ENCODE results near the gene PACS1. TPM values are rescaled to one million over a fixed set of nuclear protein-coding genes. Genes with fewer than 3 reads are reported as not detected.
A peak's percentile ranks its signal among the peaks of the same experiment; 100 is the strongest.
"Not testable (repeated sequence)": the region's sequence is repeated elsewhere in the genome, so short reads cannot be mapped to it uniquely, and the experiment has no call there.

Gene PACS1
- polyA plus RNA-seq, 2 donors = 16.0 to 24.8 TPM

- Histone ChIP-seq H3K36me3 (ENCODE audit: control insufficient read depth in 2 of 2, insufficient read depth in 2 of 2, low read length in 1 of 2) (peaks cover 0 to 14% of the 10 kb centered on the region in 2 donors), H3K27ac (ENCODE audit: low read depth in 2 of 2, low read length in 1 of 2) (no peak overlapping the region), H3K27me3 (ENCODE audit: control insufficient read depth in 1 of 2, insufficient read depth in 2 of 2, low read length in 2 of 2) (no peaks in the 10 kb centered on the region), H3K9me3 (ENCODE audit: control insufficient read depth in 2 of 2, insufficient read depth in 1 of 2, low read depth in 1 of 2, low read length in 1 of 2) (no peaks in the 10 kb centered on the region), H3K4me1 (ENCODE audit: control insufficient read depth in 2 of 2, insufficient read depth in 2 of 2, low read length in 1 of 2) (peaks cover 0 to 10% of the 10 kb centered on the region in 2 donors), H3K4me3 (ENCODE audit: low read depth in 1 of 2, low read length in 2 of 2) (no peak overlapping the region)
- WGBS, 2 donors = 83 to 86% methylated on average over 3 of the region's 3 CpGs
Observed at GRCh38 chr11:66072081-66072480, 2.0 kb downstream of the PACS1 start.

GRCh38 chr11:66072518-66072917 lies 2.4 kb downstream of the PACS1 start:
- Histone ChIP-seq H3K9me3 (ENCODE audit: control insufficient read depth in 2 of 2, insufficient read depth in 1 of 2, low read depth in 1 of 2, low read length in 1 of 2) (no peaks in the 10 kb centered on the region), H3K4me1 (ENCODE audit: control insufficient read depth in 2 of 2, insufficient read depth in 2 of 2, low read length in 1 of 2) (peaks cover 0 to 10% of the 10 kb centered on the region in 2 donors), H3K36me3 (ENCODE audit: control insufficient read depth in 2 of 2, insufficient read depth in 2 of 2, low read length in 1 of 2) (peaks cover 0 to 14% of the 10 kb centered on the region in 2 donors), H3K4me3 (ENCODE audit: low read depth in 1 of 2, low read length in 2 of 2) (no peak overlapping the region), H3K27me3 (ENCODE audit: control insufficient read depth in 1 of 2, insufficient read depth in 2 of 2, low read length in 2 of 2) (no peaks in the 10 kb centered on the region), H3K27ac (ENCODE audit: low read depth in 2 of 2, low read length in 1 of 2) (no peak overlapping the region)
- 77 to 79% methylated on average over 8 of the region's 8 CpGs for WGBS, 2 donors

DNA sequence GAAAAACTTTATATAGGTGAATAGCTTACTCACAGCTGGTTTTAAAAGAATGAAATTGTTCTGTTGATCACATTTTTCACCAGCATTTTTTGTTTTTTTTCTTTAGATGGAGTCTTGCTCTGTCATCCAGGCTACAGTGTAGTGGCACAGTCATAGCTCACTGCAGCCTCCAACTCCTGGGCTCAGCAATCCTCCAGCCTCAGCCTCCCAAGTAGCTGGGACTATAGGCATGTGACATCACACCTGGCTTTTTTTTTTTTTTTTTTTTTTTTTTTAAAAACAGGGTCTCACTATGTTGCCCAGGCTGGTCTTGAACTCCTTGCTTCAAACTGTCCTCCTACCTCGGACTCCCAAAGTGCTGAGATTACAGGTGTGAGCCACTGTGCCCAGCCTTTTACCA lies 3.6 kb downstream of the PACS1 start:
- WGBS, 2 donors = 97 to 99% methylated on average over 1 of the region's 1 CpG
- H3K27me3 ChIP-seq (ENCODE audit: control insufficient read depth in 1 of 2, insufficient read depth in 2 of 2, low read length in 2 of 2) = no peaks in the 10 kb centered on the region

DNA sequence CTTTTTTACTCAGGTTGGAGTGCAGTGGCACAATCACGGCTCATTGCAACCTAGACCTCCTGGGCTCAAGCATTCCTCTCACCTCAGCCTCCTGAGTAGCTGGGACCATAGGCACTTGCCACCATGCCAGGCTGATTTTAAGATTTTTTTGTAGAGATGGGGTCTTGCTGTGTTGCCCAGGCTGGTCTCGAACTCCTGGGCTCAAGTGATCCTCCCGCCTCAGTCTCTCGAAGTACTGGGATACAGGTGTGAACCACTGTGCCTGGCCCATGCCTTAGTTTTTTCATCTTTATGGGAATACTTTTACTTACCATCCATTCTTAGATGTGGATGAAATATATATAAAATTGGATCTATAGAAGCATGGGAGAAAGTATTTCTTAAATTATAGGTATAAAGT lies 5.2 kb downstream of the PACS1 start:
- Histone ChIP-seq H3K36me3 (ENCODE audit: control insufficient read depth in 2 of 2, insufficient read depth in 2 of 2, low read length in 1 of 2) (peaks cover 0 to 3% of the 10 kb centered on the region in 2 donors), H3K4me1 (ENCODE audit: control insufficient read depth in 2 of 2, insufficient read depth in 2 of 2, low read length in 1 of 2) (peaks cover 0 to 6% of the 10 kb centered on the region in 2 donors), H3K27me3 (ENCODE audit: control insufficient read depth in 1 of 2, insufficient read depth in 2 of 2, low read length in 2 of 2) (no peaks in the 10 kb centered on the region), H3K4me3 (ENCODE audit: low read depth in 1 of 2, low read length in 2 of 2) (no peak overlapping the region), H3K9me3 (ENCODE audit: control insufficient read depth in 2 of 2, insufficient read depth in 1 of 2, low read depth in 1 of 2, low read length in 1 of 2) (no peaks in the 10 kb centered on the region), H3K27ac (ENCODE audit: low read depth in 2 of 2, low read length in 1 of 2) (no peak overlapping the region)
- WGBS, 2 donors = 94 to 95% methylated on average over 4 of the region's 4 CpGs

More for the DNA sequence above, 3.6 kb downstream of the PACS1 start:
- H3K4me3 ChIP-seq (ENCODE audit: low read depth in 1 of 2, low read length in 2 of 2) = no peak overlapping the region
- H3K36me3 ChIP-seq (ENCODE audit: control insufficient read depth in 2 of 2, insufficient read depth in 2 of 2, low read length in 1 of 2) = peaks cover 0 to 7% of the 10 kb centered on the region in 2 donors
- no peak overlapping the region for H3K27ac ChIP-seq (ENCODE audit: low read depth in 2 of 2, low read length in 1 of 2)
- H3K9me3 ChIP-seq (ENCODE audit: control insufficient read depth in 2 of 2, insufficient read depth in 1 of 2, low read depth in 1 of 2, low read length in 1 of 2) = no peaks in the 10 kb centered on the region
- H3K4me1 ChIP-seq (ENCODE audit: control insufficient read depth in 2 of 2, insufficient read depth in 2 of 2, low read length in 1 of 2) = peaks cover 0 to 8% of the 10 kb centered on the region in 2 donors

GRCh38 chr11:66076561-66076960 lies 6.5 kb downstream of the PACS1 start:
- WGBS, 2 donors = 55 to 83% methylated on average over 9 of the region's 9 CpGs

GRCh38 chr11:66077927-66078326 lies 7.9 kb downstream of the PACS1 start:
- peaks cover 0 to 3% of the 10 kb centered on the region in 2 donors for H3K36me3 ChIP-seq (ENCODE audit: control insufficient read depth in 2 of 2, insufficient read depth in 2 of 2, low read length in 1 of 2)
- H3K9me3 ChIP-seq (ENCODE audit: control insufficient read depth in 2 of 2, insufficient read depth in 1 of 2, low read depth in 1 of 2, low read length in 1 of 2) = no peaks in the 10 kb centered on the region
- no peak overlapping the region for H3K27ac ChIP-seq (ENCODE audit: low read depth in 2 of 2, low read length in 1 of 2)
- H3K27me3 ChIP-seq (ENCODE audit: control insufficient read depth in 1 of 2, insufficient read depth in 2 of 2, low read length in 2 of 2) = no peaks in the 10 kb centered on the region
- H3K4me1 ChIP-seq (ENCODE audit: control insufficient read depth in 2 of 2, insufficient read depth in 2 of 2, low read length in 1 of 2) = peaks cover 0 to 6% of the 10 kb centered on the region in 2 donors
- H3K4me3 ChIP-seq (ENCODE audit: low read depth in 1 of 2, low read length in 2 of 2) = no peak overlapping the region
- WGBS, 2 donors = 88 to 89% methylated on average over 3 of the region's 3 CpGs

More at GRCh38 chr11:66076561-66076960, 6.5 kb downstream of the PACS1 start:
- H3K4me3 ChIP-seq (ENCODE audit: low read depth in 1 of 2, low read length in 2 of 2) = no peak overlapping the region
- no peak overlapping the region for H3K27ac ChIP-seq (ENCODE audit: low read depth in 2 of 2, low read length in 1 of 2)
- H3K9me3 ChIP-seq (ENCODE audit: control insufficient read depth in 2 of 2, insufficient read depth in 1 of 2, low read depth in 1 of 2, low read length in 1 of 2) = no peaks in the 10 kb centered on the region
- peaks cover 0 to 8% of the 10 kb centered on the region in 2 donors for H3K4me1 ChIP-seq (ENCODE audit: control insufficient read depth in 2 of 2, insufficient read depth in 2 of 2, low read length in 1 of 2)
- H3K27me3 ChIP-seq (ENCODE audit: control insufficient read depth in 1 of 2, insufficient read depth in 2 of 2, low read length in 2 of 2) = no peaks in the 10 kb centered on the region
- peaks cover 0 to 3% of the 10 kb centered on the region in 2 donors for H3K36me3 ChIP-seq (ENCODE audit: control insufficient read depth in 2 of 2, insufficient read depth in 2 of 2, low read length in 1 of 2)

GRCh38 chr11:66078949-66079348 lies 8.9 kb downstream of the PACS1 start:
- H3K27ac ChIP-seq (ENCODE audit: low read depth in 2 of 2, low read length in 1 of 2); H3K4me3 ChIP-seq (ENCODE audit: low read depth in 1 of 2, low read length in 2 of 2); H3K9me3 ChIP-seq (ENCODE audit: control insufficient read depth in 2 of 2, insufficient read depth in 1 of 2, low read depth in 1 of 2, low read length in 1 of 2); H3K36me3 ChIP-seq (ENCODE audit: control insufficient read depth in 2 of 2, insufficient read depth in 2 of 2, low read length in 1 of 2); H3K27me3 ChIP-seq (ENCODE audit: control insufficient read depth in 1 of 2, insufficient read depth in 2 of 2, low read length in 2 of 2); H3K4me1 ChIP-seq (ENCODE audit: control insufficient read depth in 2 of 2, insufficient read depth in 2 of 2, low read length in 1 of 2): not testable (repeated sequence)
- WGBS, 2 donors = 82 to 84% methylated on average over 7 of the region's 7 CpGs

- no peaks in the 10 kb centered on the region for H3K9me3 ChIP-seq (ENCODE audit: control insufficient read depth in 2 of 2, insufficient read depth in 1 of 2, low read depth in 1 of 2, low read length in 1 of 2)
- H3K27me3 ChIP-seq (ENCODE audit: control insufficient read depth in 1 of 2, insufficient read depth in 2 of 2, low read length in 2 of 2) = no peaks in the 10 kb centered on the region
- 51 to 58% methylated on average over 9 of the region's 9 CpGs for WGBS, 2 donors
- H3K27ac ChIP-seq (ENCODE audit: low read depth in 2 of 2, low read length in 1 of 2) = peak overlapping the region; percentile 72 to 90
- peaks cover 0 to 3% of the 10 kb centered on the region in 2 donors for H3K36me3 ChIP-seq (ENCODE audit: control insufficient read depth in 2 of 2, insufficient read depth in 2 of 2, low read length in 1 of 2)
- peaks cover 0 to 6% of the 10 kb centered on the region in 2 donors for H3K4me1 ChIP-seq (ENCODE audit: control insufficient read depth in 2 of 2, insufficient read depth in 2 of 2, low read length in 1 of 2)
- H3K4me3 ChIP-seq (ENCODE audit: low read depth in 1 of 2, low read length in 2 of 2) = no peak overlapping the region
Observed at GRCh38 chr11:66080055-66080817, 10.2 kb downstream of the PACS1 start.

- H3K4me1 ChIP-seq (ENCODE audit: control insufficient read depth in 2 of 2, insufficient read depth in 2 of 2, low read length in 1 of 2) = peaks cover 0 to 5% of the 10 kb centered on the region in 2 donors
- no peak overlapping the region for H3K4me3 ChIP-seq (ENCODE audit: low read depth in 1 of 2, low read length in 2 of 2)
- H3K27me3 ChIP-seq (ENCODE audit: control insufficient read depth in 1 of 2, insufficient read depth in 2 of 2, low read length in 2 of 2) = no peaks in the 10 kb centered on the region
- peak overlapping the region; percentile 72 to 84 for H3K27ac ChIP-seq (ENCODE audit: low read depth in 2 of 2, low read length in 1 of 2)
- H3K36me3 ChIP-seq (ENCODE audit: control insufficient read depth in 2 of 2, insufficient read depth in 2 of 2, low read length in 1 of 2) = peaks cover 0 to 3% of the 10 kb centered on the region in 2 donors
- H3K9me3 ChIP-seq (ENCODE audit: control insufficient read depth in 2 of 2, insufficient read depth in 1 of 2, low read depth in 1 of 2, low read length in 1 of 2) = no peaks in the 10 kb centered on the region
- WGBS, 2 donors = 15 to 18% methylated on average over 5 of the region's 5 CpGs
Observed at GRCh38 chr11:66081505-66081904, 11.4 kb downstream of the PACS1 start.
